DLD1 (cell line): ENCODE measurements around the gene C12orf56.

Experiments used
- in situ Hi-C: cut with HindIII; loops from 2 replicates; pipeline ENCODE4 v1.10.0; 2017; ENCODE audit warnings: low sequenced_read_pairs

Gene C12orf56, protein sequence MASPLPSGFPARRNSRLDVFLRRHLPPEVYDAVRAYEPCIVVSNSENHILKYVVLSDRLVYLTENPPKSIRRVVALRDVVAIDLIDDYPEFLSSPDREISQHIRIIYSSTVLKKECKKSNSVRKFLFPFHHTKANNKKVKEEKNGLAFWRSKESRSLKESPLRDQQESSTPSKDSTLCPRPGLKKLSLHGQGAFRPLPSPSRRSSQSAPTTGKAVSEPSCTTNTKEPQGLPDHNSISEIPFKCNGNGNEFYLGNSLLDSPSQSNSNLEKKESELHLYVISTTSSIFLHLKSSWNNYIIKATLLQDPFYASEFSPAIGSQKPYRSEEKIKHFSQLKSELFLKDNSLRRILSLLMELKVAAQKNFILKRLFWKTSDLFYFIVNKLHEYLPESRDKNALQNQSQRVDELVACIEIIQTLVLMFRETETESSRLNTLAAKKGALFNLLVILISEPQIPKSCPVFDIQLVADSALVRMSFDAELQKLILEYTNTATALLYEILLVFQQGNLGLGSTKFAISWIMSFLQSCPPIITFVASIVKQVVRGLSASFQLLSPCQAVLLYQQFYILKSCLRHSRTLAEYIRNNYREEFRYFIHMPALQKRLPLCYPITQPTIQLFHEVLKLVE

DNA sequence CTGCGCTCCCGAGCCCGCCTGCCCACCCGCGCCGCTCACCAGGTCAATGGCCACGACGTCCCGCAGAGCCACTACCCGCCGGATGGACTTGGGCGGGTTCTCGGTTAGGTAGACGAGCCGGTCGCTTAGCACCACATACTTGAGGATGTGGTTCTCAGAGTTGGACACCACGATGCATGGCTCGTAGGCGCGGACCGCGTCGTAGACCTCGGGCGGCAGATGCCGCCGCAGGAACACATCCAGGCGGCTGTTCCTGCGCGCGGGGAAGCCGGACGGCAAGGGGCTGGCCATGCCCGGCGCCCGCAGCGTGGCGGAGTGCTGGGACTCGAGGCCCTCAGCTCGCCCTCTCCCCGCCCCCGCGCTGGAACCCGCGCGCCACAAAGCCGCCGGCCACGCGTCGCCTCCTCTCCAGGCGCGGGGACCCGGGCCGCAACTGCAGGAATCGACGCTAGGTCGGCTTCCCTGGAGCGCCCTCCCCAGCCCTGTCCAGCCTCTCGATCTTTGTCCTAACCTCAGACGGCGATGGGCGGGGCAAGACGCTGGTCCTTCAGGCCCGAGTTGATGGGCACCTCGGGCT, at the start of gene C12orf56:
Gene C12orf56 (minus strand): TSS at position 484 of the 577 bp plus-strand sequence. CDS start 193 bp downstream, at position 291.
- in situ Hi-C loops, result no loop called here

DNA sequence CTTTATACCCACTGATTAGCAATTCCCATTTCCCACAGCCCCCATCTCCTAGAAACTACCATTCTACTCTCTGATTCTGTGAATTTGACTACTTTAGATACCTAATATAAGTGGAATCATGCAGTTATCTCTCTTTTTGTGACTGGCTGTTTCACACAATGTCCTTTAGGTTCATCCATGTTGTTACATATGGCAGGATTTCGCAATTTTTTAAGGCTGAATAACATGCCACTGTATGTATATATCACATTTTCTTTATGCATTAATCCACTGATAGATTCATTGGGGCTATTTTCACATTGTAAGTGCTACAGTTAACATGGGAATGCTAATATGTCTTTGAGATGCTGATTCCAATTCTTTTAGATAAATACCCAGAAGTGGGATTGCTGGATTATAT, 49.5 kb upstream of the C12orf56 start:
- in situ Hi-C loops, result no loop called here

DNA sequence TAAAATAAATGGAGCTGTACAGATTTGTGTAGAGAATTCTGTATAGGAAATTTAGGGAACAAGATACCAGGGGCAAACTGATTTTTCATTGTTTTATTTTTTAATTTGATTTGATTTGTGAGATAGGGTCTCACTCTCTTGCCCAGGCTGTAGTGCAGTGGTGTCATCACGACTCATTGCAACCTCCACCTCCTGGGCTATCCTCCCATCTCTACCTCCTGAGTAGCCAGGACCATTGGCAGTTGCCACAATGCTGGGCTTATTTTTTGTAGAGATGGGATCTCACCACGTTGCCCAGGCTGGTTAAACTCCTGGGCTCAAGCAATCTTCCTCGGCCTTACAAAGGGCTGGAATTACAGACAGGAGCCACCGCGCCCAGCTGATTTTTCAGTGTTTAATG, 43.4 kb upstream of the C12orf56 start:
- in situ Hi-C loops, result no loop called here

DNA sequence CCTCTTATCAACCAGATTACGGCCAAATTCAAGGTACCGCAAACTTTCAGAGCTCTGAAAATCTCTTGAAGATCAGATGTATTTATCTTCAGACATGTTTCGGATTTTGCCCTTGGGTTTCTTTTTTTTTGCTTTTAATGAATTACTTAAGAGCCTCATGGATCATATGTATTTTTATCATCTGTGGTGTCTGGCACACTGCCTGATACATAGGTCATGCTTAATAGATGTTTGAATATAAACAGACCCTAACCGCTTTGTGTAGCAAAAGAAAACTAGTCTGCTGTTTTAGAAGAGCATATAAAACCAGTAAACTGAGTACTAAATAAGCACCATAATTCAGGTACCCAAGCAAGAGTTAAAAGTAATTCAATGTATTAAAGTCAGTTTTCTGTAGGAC, 41.2 kb upstream of the C12orf56 start:
- in situ Hi-C loops, result no loop called here

DNA sequence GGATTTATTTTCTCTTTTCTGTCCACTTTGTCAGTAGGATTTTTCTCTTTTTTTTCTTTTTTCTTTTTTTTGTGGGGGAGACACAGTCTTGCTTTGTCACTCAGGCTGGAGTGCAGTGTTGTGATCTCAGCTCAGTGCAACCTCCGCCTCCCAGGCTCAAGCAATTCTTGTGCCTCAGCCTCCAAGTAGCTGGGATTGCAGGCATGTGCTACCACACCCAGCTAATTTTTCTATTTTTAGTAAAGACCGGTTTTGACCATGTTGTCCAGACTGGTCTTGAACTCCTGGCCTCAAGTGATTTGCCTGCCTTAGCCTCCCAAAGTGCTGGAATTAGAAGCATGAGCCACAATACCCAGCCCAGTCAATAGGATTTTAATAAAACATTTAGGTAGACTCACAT, 40.3 kb upstream of the C12orf56 start:
- in situ Hi-C loops, result no loop called here

DNA sequence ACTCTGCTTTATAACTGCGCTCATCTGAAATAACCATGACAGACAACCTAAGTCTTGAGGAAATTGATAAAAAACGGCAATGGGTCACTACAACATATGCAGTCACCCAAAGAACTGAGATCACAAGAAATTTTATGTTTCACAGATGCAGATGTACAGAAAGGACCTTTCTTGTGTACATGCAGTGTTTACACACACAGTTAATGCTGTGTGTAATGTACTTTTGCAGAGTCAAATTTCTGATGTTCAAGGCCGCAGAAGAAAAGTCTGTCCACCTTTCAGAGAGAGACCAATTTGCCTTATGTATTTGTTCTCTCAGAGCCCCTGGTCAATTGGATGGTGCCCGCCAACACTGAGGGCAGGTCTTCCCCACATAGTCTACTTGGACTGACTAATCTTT, 38.4 kb upstream of the C12orf56 start:
- in situ Hi-C loops, result no loop called here

DNA sequence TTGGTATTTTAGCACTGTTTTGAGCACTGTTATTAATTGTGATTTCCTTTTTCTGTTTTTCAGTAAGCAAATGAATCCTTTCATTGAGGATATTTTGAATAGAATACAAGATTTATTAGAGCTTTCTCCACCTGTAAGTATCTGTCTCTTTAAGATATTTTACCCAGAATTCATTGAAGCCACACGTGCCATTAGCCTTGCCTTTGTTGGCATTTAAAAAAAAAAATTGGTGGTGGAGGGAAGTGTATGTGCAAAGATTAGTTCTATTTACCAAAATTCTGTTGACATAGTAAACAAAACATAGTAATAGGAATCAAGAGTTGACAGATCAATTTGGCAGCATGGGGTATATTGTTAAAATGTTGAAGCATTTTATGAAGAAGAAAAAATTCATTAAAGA, 37.4 kb upstream of the C12orf56 start:
- in situ Hi-C loops, result no loop called here

DNA sequence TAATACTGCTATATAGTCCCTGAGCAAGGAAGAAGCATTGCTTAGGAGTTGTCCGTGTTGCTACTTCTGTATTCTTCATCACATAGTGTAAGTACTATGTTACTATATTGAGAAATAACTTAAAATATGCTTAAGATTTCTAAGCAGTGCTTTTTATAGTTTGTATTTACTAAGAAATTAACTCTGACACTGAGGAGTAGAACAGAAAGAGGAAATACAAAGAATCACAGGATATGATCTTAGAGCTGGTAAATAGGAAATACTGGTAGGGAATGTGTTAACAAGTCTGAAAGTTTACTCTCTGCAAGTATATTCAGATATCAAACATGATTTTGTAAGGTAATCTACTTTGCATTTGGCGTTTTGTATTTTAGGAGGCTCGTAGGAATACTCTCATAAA, 29.1 kb upstream of the C12orf56 start:
- in situ Hi-C loops, result no loop called here

DNA sequence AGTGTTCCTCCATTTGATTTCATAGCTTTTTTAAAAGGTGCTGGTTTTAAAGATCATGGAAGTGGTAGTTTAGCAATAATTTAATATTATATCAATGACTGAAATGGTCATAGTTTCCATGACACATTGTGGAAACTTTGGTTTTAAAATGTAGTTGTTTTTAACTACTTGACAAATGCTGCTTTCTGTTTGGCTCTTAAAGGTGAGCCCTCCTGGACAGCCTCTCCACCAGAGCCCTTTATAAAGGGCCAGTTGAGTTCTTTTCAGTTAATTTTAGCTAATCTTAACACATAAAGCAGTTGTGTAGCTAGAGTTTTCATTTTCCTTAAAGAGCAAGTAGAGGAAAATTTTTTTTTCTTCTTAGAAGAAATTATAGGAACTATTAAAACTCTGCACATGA, 27.7 kb upstream of the C12orf56 start:
- in situ Hi-C loops, result no loop called here

DNA sequence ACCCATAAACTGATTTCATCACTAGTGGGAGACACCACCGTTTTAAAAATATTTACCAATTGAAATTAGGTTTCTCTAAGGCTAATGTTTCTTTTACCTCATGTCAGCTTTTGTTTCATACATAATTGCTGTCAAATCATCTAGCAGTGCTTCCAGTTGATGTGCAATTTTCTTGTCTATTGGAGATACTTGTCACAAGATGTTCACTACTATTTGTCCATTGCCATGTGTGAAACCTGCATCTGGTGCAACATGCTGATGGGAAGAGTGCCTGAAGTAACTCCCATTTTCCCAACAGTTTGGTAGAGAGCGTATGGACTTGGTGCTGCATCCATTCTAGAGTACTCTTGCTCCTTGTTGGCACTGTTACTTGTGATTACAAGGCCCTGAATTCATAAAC, 23.3 kb upstream of the C12orf56 start:
- in situ Hi-C loops, result no loop called here

DNA sequence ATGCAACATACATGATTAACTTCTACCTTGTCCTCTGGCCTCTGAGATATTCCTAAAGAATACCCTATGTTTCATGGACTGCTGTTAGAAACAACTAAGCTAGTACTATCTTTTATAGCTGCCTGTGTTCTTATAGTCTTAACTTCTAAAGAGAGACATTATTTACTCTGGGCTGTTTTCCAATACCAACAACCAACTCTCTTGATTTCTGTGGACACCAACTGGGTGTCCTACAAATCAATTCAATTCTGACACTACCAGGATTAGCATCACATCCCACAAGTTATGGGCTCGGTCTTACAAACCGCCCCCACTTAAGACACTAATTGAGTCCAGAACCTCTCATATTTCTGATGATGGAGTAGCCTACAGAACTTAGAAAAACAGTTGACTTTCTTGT, 21.9 kb upstream of the C12orf56 start:
- in situ Hi-C loops, result no loop called here

DNA sequence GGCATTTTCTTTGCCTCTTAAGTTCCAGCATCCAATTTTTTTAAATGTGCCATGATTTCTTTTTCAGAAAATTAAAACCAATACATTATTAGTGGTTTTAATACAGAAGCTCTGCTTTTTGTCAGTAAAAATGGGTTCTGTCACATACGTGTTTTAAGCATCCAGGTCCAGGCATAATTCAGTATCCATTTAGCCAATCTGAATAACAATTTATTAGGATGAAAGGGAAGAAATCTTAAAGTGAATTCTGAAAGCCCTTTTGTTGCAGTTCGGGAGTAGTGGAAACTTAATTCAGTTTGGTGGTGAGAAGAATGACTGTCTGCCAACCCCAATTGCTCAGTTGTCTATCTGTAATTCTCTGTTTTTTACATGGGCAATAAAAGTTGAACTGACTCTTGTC, 20.9 kb upstream of the C12orf56 start:
- in situ Hi-C loops, result no loop called here

DNA sequence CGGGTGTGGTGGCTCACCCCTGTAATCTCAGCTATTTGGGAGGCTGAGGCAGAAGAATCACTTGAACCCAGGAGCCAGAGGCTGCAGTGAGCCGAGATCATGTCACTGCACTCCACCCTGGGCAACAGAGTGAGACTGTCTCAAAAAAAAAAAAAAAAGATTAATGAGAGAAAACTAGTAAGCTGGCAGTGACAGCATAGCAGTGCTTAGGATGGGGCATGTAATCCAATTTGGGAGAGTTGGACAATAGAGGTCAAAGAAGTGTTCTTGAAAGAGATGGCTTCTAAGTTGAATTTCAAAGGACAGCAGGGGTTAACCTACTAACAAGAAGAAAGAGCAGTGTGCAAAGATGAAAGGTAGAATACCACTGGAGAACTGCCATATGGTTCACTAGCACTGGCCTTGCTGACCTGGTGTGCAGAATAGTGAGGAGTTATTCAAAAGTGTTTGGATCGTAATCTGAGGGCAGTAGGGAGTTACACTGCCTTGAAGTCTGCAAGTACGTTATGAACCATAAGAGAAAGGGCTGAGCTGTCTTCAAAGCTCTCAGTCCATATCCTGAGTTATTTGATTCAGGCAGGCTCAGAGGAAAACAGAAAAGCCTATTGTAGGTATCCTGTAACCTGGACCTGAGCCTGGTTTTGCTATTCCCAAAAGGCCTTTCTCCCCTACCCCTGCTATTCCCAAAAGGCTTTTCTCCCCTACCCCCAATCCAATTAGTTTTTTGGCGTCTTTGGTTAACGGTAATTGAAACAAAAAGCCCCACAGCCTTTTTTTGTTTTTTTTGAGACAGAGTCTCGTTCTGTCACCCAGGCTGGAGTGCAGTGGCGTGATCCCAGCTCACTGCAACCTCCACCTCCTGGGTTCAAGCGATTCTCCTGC, 17.0 kb upstream of the C12orf56 start:
- in situ Hi-C loops, result no loop called here

DNA sequence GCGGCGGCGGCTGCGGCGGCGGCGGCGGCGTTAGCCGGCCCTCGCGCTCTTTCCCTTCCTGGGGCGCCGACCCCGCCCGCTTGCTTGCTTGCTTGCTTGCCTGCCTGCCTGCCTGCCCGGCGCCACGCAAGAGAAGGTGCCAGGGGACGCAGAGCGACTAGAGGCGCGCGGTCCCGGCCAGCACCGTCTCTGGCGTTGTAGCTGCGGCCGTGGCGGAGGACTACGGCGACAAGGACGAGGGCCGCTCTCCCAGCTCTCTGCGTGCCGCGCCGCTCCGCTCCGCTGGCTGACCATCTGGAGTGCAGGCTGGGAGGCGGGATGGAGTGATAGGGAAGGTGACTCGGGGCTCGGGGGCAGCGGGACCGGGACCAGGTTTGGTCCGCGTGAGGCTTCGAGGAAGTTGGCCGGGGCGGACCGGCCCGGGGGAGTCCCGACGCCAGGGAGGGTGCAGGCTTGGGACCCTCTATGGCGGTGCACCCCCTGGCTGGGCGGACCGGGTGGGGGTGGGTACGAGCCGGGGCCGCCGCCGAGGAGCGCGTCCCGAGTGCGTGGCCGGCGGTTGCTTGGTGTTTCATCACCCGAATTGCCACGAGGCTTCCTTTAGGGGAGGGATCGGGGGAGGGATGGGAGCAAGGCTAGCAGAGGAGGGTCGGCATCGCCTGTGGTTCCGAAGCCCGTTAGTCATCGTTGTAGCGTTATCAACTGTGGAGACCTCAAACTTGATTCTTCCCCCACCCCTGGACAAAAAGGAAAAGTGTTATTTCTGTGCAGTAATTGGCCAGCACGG, 14.1 kb upstream of the C12orf56 start:
- in situ Hi-C loops, result no loop called here

DNA sequence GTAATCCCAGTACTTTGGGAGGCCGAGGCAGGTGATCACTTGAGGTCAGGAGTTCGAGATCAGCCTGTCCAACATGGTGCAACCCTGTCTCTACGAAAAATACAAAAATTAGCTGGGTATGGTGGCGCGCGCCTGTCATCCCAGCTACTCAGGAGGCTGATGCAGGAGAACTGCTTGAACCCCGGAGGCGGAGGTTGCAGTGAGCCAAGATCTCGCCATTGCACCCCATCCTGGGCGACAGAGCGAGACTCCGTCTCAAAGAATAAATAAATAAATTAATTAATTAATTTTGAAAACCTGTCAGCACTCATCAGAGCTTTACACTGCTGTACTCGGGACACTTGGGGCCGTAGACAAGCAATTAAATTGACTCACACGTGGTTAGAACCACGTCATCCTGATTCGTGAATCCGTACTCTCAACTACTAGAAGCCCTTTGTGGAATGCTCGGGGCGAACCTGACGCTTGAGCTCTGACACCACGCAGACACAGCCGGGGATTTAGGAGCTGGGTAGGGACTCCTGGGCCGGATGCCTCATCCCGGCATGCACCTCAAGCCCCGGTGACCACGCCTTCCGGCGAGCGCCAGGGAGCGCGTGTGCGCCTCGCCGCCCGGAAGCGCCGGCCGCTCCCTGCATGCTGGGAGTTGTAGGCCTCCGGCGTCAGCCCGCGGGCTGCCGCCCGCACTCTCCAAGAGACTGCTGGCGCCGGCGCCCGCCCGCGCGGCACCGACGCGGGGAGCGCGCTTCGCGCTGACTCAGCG, 13.3 kb upstream of the C12orf56 start, which contains the start of gene XPOT:
Gene XPOT (plus strand): TSS at position 686 of the 763 bp plus-strand sequence. CDS start 5,644 bp downstream, outside the sequence.
- in situ Hi-C loops, result no loop called here

DNA sequence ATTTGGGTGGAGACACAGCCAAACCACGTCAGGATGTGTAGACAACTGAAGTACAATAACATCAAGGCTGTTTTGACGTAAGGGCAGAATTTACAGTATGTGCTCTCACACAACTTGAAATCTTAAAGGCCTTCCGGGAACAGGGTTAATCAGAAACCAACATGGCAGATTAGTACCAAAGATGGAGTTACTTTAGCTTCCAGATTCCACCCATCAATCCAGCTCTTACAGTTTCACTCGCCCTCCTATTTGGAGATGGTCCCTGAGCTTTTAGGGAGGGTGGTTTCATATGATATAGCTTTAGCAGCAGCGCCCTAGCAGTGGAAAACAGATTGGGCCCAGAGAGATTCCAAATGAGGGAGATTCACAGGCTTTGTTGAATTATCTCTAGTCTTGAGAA, 11.6 kb upstream of the C12orf56 start:
- in situ Hi-C loops, result no loop called here

DNA sequence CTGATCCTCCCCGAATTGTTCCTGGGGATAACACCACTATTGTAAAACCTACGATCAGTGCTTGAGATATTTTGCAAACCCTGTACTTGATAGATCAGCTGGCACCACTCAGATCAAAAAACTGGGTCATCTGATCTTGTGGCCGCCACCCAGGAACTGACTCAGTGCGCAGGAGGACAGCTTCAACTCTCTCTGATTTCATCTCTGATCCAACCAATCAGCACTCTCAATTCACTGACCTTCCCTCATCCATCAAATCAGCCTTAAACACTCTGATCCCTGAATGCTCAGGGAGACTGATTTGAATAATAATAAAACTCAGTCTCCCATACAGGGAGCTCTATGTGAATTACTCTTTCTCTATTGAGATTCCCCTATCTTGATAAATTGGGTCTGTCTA, 9.5 kb upstream of the C12orf56 start:
- in situ Hi-C loops, result no loop called here

DNA sequence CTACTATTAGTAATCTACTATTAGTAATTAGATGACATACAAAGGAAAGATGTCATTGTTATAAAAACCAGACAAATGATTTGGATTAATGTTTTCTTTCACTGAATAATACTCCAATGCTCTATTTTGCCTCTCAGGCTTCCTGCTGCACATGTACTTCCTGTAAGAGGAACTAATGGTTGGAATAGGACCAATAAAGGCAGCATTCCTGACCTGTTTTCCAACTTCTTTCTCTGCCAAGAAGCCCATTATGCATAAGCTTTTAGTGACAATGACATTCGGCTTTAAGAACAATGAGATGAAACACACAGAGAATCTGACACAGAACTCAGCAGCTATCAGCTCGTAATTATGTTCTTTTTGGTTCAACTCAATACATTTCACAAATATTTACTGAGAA, 5.2 kb upstream of the C12orf56 start:
- in situ Hi-C loops, result no loop called here

DNA sequence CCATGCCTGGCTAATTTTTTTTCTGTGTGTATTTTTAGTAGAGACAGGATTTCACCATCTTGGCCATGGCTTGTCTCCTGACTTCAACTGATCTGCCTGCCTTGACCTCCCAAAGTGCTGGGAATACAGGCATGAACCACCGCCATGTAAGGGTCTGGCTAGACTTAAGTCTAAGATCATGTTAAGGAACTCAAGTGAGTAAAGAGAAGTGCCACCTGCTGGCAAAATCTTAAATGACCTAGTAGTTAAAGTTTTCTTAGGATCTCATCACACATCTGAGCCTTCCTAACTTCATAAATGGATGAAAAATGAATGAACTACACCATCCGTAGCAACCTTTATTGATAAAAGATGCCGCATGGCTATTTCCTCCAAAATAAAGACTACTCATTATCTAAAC, 1.7 kb upstream of the C12orf56 start:
- in situ Hi-C loops, result no loop called here

DNA sequence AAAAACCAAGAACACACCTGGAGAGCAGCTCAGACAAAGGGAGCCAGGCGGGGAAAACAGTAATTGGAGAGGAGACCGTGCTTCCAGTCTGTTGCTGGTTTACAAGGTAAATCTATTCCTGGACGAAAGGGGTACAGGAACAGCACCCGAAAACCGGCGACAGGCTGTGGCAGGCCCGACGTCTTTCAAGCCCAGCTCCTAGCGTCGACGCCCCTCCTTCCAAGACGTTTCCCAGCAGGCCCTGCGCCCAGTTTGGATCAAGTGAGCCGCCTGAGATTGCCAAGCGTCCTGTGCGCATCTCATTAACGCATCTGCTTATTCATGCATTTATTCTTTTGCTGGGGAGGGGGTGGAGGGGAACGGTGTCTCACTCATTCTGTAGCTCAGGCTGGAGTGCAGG, 1.4 kb downstream of the C12orf56 start:
- in situ Hi-C loops, result no loop called here
